Heart left ventricle (tissue), 13 donors: ENCODE data around the gene BNC2.

Experiments
- POLR2A ChIP-seq, 2 donors: fragments of 450-650 bp; IDR thresholded peaks; one replicate each; pipeline ENCODE4 v1.6.1; 2017; ENCODE audit warnings: antibody characterized with exemption in 2 of 2, mild to moderate bottlenecking in 2 of 2, moderate library complexity in 2 of 2
- TF ChIP-seq, protein P1 (sequence below), 12 donors: fragments of 200-600 bp; sonication (generic) in 4 of 12; IDR thresholded peaks; one replicate each; pipeline versions ENCODE4 v1.5.0 to v1.8.0; 2018 to 2022; ENCODE audit warnings: antibody characterized with exemption in 12 of 12, mild to moderate bottlenecking in 5 of 12
- donor health status: ischemic (EF 13 %, LVEDD 7.1; RV severe dilation, severe dysfunction).
- donor health status: DM: no; HTN: yes; CAD: no.
- donor health status: DM: no; HTN: no; CAD: no.
- donor health status: ischemic (EF 25% LVEDD 6.9; RV normal size, moderate dysfunction).
- donor health status: ischemic (EF 25% LVEDD 5.7; RV mildly dilated, moderate dysfunction).
- donor health status: ischemic (EF 35%, LVEDD 5.7; RV mildly dilated, moderate dysfunction).
- donor health status: nonischemic (EF 11% LVEDD 7.7; RV severe dilation, severe dysfunction).
- donor health status: DM: yes; HTN: yes; CAD: no.
- donor health status: PGD.
- donor health status: ischemic (EF 29% LVEDD 5.4; RV normal size, mild dysfunction).
- donor health status: nonischemic (EF 23%, LVEDD 6.1; RV moderate dilation, normal function).

DNA sequence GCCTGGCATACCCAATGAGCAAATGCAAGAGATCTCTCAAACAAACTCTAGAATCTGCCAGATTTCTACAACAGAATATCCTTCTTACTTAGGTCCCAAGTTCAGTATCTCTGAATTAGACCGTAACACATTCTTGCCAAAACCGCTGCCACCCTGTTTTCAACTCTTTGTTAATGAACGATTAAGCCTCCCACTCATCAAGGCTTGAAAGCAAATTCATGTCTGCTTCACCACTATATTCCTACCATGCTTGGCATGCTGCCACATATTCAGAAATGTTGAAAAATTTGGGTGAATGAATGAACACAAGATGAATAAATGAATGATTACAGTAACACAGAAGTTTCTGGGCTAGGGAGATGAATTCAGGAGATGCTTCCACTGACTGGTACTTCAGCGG, 119.9 kb downstream of the BNC2 start:
- TF ChIP-seq, protein P1, sequence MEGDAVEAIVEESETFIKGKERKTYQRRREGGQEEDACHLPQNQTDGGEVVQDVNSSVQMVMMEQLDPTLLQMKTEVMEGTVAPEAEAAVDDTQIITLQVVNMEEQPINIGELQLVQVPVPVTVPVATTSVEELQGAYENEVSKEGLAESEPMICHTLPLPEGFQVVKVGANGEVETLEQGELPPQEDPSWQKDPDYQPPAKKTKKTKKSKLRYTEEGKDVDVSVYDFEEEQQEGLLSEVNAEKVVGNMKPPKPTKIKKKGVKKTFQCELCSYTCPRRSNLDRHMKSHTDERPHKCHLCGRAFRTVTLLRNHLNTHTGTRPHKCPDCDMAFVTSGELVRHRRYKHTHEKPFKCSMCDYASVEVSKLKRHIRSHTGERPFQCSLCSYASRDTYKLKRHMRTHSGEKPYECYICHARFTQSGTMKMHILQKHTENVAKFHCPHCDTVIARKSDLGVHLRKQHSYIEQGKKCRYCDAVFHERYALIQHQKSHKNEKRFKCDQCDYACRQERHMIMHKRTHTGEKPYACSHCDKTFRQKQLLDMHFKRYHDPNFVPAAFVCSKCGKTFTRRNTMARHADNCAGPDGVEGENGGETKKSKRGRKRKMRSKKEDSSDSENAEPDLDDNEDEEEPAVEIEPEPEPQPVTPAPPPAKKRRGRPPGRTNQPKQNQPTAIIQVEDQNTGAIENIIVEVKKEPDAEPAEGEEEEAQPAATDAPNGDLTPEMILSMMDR (IDR thresholded peaks at IDR 0.05), result no peak
- no peak for TF ChIP-seq POLR2A (IDR thresholded peaks at IDR 0.05)
